NCI-H2196 treated with DMSO at 0.1 percent for 48 hours (cell line): ENCODE data around the gene SAE1.
"Not testable (repeated sequence)": the region's sequence is repeated elsewhere in the genome, so short reads cannot be mapped to it uniquely, and the experiment has no call there.

Source experiments
- DNase-seq: peaks from one replicate; lab custom pipeline; 2025; ENCODE audit not compliant: unreplicated experiment; lab: John Stamatoyannopoulos, UW

The SAE1 gene

DNA sequence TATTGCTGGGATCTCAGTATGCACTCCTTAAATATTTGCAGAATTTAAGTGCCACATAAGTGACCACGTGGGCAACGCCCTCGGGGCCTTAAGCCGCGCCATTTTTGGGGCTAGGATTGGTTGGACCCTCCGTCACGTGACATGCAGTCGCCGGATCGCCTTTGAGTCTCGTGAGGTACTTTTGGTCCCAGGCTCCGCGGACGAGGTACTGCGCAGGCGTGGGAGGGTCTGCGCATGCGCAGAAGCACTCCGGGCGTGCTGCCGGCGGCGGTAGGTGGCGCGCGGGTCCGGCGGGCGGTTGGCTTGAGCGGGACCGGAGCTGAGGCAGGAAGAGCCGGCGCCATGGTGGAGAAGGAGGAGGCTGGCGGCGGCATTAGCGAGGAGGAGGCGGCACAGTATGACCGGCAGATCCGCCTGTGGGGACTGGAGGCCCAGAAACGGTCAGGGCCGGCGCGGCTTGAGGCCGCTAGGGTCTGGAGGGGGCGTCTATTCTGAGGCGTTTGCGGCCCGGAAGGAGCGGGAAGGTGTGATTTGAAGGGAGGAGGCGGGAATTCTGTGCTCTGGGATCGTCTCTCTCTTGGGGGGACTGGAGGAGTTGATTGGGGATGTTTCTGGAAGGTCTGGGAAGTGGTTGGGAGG is at the start of gene SAE1:
SAE1 (plus strand) TSS at position 247 of the 639 bp plus-strand sequence; CDS start at position 343, 96 bp downstream.
- peak; percentile 99 for DNase-seq

DNA sequence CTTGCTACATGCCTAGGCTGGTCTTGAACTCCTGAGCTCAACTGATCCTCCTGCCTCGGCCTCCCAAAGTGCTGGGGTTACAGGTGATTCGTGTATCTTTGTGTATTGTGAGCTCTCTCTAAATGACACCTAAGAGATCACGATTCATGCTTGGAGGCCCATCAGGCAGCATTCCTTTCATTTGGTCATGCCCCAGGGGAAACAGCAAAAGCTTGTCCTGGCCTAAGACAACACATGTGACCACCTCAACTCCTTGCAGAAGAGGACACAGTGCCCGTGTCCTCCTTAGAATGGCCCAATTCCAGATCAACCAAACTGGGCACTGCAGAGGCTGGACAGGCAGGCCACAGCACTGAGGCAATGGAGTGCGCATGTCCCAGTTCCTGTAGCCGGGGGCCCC is 49.5 kb upstream of the SAE1 start:
- no peak for DNase-seq

- DNase-seq: no peak
Observed at GRCh38 chr19:47082493-47082892, 48.1 kb upstream of the SAE1 start.

- DNase-seq: no peak
Observed at GRCh38 chr19:47084879-47085439, 45.7 kb upstream of the SAE1 start.

GRCh38 chr19:47086280-47086679 is 44.4 kb upstream of the SAE1 start:
- no peak for DNase-seq

DNA sequence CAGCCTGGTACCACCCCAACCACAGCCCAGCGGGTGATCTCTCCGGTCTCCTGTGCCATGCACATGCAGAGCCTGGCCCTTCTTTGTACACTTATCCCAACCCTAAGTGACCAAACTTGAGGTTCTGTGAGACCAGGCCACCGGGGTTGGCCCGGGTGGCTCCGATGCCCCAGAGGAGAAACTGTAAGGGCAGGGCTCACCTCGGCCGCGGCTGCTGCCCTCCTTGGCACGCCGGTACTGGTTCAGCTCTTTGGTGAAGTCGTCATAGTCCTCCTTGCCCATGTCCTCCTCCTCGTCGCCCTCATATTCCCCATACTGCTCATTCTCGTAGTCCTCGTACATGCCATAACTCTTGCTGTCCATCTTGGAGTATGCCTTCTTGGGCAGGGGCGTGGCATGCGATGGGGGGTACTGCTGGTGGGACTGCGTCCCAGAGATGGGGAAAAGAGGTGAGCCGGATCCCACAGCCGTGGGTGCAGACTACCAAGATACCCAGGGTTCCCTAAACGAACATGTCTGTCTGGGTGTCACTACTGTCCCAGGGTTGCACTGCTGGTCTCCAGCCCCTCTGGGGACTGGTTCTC is 40.8 kb upstream of the SAE1 start:
- DNase-seq: no peak

GRCh38 chr19:47093254-47093653 is 37.4 kb upstream of the SAE1 start:
- DNase-seq: no peak

DNA sequence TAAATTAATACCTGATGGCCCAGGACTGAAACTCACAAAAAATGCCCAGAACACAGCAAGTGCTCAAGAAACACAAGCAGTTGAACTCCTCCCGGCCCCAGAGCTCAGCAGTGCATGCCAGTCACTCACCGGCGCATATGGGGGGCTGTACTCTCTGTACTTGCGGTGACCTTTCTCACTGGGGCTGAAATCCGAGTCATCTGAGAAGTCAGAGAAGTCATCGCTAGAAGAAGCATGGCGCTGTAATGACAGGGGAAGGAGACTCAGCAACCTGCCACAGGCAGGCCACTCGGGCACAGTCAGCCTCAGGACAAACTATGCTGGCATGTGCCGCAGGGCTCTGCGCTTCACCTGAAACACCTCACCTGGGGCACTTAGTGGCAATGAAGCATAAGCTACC is 36.8 kb upstream of the SAE1 start:
- no peak for DNase-seq

GRCh38 chr19:47094557-47095475 is 35.8 kb upstream of the SAE1 start:
- DNase-seq: no peak

GRCh38 chr19:47095476-47096099 is 35.0 kb upstream of the SAE1 start:
- no peak for DNase-seq

DNA sequence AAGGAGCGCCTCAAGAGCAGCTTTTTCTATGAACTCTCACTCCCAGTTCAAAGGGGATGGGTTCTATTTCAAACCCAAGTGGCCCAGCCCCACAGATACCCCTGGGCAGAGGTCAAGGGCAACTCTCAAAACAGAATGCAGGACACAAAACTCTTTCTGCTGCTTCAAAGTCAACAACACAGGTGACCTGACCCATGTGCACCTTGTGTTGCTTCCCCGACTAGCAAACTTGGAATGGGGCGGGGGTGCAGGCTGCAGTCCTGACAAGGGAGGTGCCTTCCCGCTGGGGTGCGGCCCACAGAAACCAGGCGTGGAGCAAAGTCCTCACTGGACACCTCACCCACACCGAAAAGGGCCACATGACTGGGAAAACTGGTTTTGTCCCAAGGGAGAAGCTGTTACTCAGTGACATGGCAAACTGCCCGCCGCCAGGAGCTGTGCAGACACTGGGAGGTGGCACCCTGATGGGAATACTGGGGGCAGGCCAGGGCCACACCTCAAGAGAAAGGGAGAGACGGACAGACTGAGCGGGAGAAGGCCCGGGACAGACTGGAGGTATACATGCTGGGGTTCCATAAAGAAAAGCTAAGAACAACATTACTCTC is 34.4 kb upstream of the SAE1 start:
- DNase-seq: no peak

DNA sequence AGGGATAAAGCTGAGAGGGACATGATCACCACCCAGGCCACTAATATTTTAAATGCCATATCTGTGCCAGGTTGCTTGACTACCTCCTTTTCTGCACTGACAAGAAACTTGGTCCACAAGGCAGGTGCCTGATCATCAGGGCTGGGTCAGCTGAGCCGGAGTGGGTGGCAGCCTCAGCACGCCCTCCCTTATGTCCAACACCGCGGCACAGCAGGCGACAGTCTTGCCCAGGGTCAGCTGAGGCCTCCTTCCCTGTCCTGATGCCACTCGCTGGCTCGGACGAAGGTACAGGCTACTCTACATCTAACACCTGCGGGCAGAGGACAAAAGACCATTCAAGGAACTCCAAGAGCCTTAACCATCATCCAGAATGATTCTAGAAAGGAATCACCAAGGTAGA is 33.9 kb upstream of the SAE1 start:
- DNase-seq: no peak

GRCh38 chr19:47097396-47098201 is 33.0 kb upstream of the SAE1 start:
- no peak for DNase-seq

DNA sequence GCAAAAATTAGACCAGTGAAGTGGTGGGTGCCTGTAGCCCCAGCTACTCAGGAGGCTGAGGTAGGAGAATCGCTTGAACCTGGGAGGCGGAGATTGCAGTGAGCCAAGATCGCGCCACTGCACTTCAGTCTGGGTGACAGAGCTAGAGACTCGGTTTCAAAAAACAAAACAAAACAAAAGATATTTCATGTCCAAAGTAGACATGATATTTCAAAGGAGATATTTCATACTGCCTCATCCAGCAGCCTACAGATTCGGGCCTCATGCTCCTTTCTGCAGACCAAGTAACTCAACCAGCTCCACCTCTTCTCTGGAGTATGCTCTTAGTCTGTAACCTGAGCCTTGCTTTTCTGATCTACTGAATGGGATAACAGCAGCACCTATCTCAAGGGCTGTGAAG is 32.0 kb upstream of the SAE1 start:
- no peak for DNase-seq

DNA sequence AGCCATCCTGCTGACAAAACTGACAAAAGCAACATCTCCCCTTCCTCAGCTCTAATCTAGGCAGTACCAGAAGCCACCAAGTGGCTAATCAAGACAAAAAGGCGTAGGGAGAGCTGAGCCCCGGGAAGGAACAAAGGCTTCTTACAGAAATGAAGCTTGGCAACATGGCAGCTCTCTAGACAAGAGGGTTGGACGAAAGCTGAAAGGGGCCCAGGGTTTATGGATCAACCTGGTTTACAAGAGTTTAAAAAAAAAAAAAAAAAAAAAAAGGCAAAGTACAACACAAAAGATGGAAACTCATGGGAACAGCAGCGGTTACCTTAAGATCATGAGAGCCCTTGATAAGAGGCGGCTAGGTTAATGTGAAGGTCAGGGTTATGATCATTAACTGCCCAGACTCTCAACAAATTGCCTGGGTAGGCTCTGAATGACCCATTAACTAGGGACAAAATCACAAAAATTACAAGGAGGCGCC is 31.0 kb upstream of the SAE1 start:
- no peak for DNase-seq

DNA sequence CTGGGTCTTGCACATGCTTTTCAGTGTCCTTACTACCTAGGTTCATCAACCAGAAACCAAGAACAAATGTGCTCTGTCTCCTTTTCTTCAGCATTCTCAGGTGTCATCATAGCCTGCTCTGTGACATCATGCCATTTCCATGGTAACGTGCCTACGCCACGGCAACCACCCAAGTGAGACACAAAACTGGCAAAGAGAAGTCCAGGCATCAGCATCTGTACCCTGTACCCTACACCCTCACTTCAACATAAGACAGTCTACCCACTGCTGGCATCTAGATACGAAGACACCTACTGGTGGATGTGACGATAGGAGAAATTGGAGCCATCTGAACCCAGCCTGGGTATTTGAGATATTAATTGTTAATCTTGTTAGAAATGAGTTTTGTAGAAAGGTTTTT is 30.3 kb upstream of the SAE1 start:
- DNase-seq: no peak

- not testable (repeated sequence) for DNase-seq
Observed at GRCh38 chr19:47101116-47101515, 29.5 kb upstream of the SAE1 start.

- DNase-seq: no peak
Observed at GRCh38 chr19:47102346-47103060, 28.1 kb upstream of the SAE1 start.

DNA sequence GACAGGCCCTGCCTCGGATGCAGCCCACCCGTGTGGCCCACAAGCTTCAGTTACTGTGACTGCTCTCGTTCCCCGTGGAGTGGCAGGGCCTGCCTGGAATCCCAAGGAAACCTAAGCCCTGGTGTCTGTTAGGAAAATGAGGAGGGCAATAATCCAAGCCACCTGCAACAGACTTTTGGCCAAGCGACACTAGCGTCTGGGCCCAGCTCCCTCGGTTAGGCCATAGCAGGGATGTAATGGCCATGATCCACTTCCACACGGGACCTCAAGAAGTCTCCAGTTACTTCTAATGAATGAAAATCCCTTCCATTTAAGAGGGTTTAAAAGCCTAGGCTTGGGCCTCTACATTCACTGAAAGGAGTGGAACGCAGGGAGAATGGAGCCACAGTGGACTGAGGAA is 26.0 kb upstream of the SAE1 start:
- DNase-seq: no peak
